A549 (cell line): ENCODE data around the gene LSM3. TPM values are rescaled to one million over a fixed set of nuclear protein-coding genes. Genes with fewer than 3 reads are reported as not detected.

ENCODE experiments used
- ATAC-seq, 2 experiments: fragments of 200-7000 bp in 1 of 2; fragments of >200 bp in 1 of 2; cut with Nextera tagmentation in 1 of 2; cut with Tn5 transposase in 1 of 2; 3 replicates each; pipeline versions ENCODE4 v1.8.0 to v1.9.1; 2018 to 2020; ENCODE audit warnings: mild to moderate bottlenecking in 1 of 2, moderate library complexity in 1 of 2
- CTCF ChIA-PET: fragments of 300-600 bp; sonication (Branson Sonifier 250); formaldehyde crosslinking; extraction: SDS; loops from one replicate; lab custom pipeline; 2021; ENCODE audit warnings: antibody characterized with exemption, inconsistent platforms; lab: Yijun Ruan, JAX
- POLR2A ChIA-PET: fragments of 350-600 bp; formaldehyde crosslinking; extraction: SDS; loops from one replicate; lab custom pipeline; 2021; ENCODE audit warnings: antibody characterized with exemption, inconsistent platforms; lab: Yijun Ruan, JAX
- DNase-seq, 2 experiments: peaks; one replicate each; pipeline versions ENCODE4 v3.0.0 to v3.0.0-alpha.2; 2011 to 2016; ENCODE audit warnings: low read depth in 1 of 2, low spot score in 1 of 2
- FAIRE-seq: peaks from 2 replicates; lab custom pipeline; 2011; peaks lifted over from hg19 to GRCh38; lab: Jason Lieb, UNC
- H3K27ac ChIP-seq, 2 experiments: fragments of >200 bp; sonication (Bioruptor Twin); formaldehyde crosslinking; 3 replicates each; pipeline ENCODE4 v1.5.1; 2016 to 2017
- H3K4me1 ChIP-seq: fragments of >200 bp; sonication (Bioruptor Twin); formaldehyde crosslinking; 3 replicates; pipeline ENCODE4 v1.6.1; 2016
- H3K4me2 ChIP-seq: fragments of >200 bp; sonication (Bioruptor Twin); formaldehyde crosslinking; 3 replicates; pipeline ENCODE4 v1.6.1; 2016
- H3K4me3 ChIP-seq: fragments of >200 bp; sonication (Bioruptor Twin); formaldehyde crosslinking; 3 replicates; pipeline ENCODE4 v1.5.1; 2016
- H3K9me3 ChIP-seq: fragments of >200 bp; sonication (Bioruptor Twin); formaldehyde crosslinking; 3 replicates; pipeline ENCODE4 v1.6.1; 2016
- BCL3 ChIP-seq: fragments of >200 bp; sonication (Bioruptor Twin); formaldehyde crosslinking; IDR thresholded peaks from 3 replicates; pipeline ENCODE4 v1.6.1; 2016
- BHLHE40 ChIP-seq: IDR thresholded peaks from 2 replicates; pipeline ENCODE4 v1.6.1; 2012; ENCODE audit warnings: low read depth, low read length, inconsistent platforms
- CBX2 ChIP-seq: fragments of 200-600 bp; sonication (generic); IDR thresholded peaks from 2 replicates; pipeline ENCODE4 v1.6.1; 2016; ENCODE audit warnings: low read depth, mild to moderate bottlenecking, borderline replicate concordance
- CEBPB ChIP-seq, 2 experiments: fragments of >200 bp in 1 of 2; sonication (Bioruptor Twin) in 1 of 2; formaldehyde crosslinking in 1 of 2; IDR thresholded peaks; 2 replicates each; pipeline ENCODE4 v1.6.1; 2012 to 2016
- CHD2 ChIP-seq: fragments of 150-350 bp; IDR thresholded peaks from 2 replicates; pipeline ENCODE4 v1.6.1; 2014; ENCODE audit warnings: low read length; ENCODE audit not compliant: partially characterized antibody
- EHF ChIP-seq: fragments of 250-450 bp; sonication (Bioruptor Pico); IDR thresholded peaks from 2 replicates; pipeline ENCODE4 v1.5.0; 2020; ENCODE audit warnings: mild to moderate bottlenecking
- FOXS1 ChIP-seq: fragments of 250-450 bp; sonication (Bioruptor Pico); IDR thresholded peaks from 2 replicates; pipeline ENCODE4 v1.5.0; 2020; ENCODE audit warnings: mild to moderate bottlenecking, moderate library complexity
- HDAC2 ChIP-seq: fragments of 200-600 bp; sonication (generic); IDR thresholded peaks from 2 replicates; pipeline ENCODE4 v1.6.1; 2016
- HES2 ChIP-seq: fragments of >200 bp; sonication (Bioruptor Twin); formaldehyde crosslinking; IDR thresholded peaks from 2 replicates; pipeline ENCODE4 v1.6.1; 2016
- HOXA7 ChIP-seq: fragments of 250-450 bp; sonication (Bioruptor Pico); IDR thresholded peaks from 2 replicates; pipeline ENCODE4 v1.5.0; 2020; ENCODE audit warnings: mild to moderate bottlenecking, moderate library complexity
- JUNB ChIP-seq: fragments of >200 bp; sonication (Bioruptor Twin); formaldehyde crosslinking; IDR thresholded peaks from 2 replicates; pipeline ENCODE4 v1.6.1; 2016
- KDM1A ChIP-seq: fragments of 200-600 bp; sonication (generic); IDR thresholded peaks from 2 replicates; pipeline ENCODE4 v1.6.1; 2016; ENCODE audit warnings: low read depth, mild to moderate bottlenecking
- MAX ChIP-seq: IDR thresholded peaks from 2 replicates; pipeline ENCODE4 v1.6.1; 2012
- NFE2L2 ChIP-seq: fragments of 150-350 bp; conservative IDR thresholded peaks from 2 replicates; pipeline ENCODE4 v1.6.1; 2014; ENCODE audit warnings: low read length
- NR3C1 ChIP-seq: fragments of >200 bp; sonication (Bioruptor Twin); formaldehyde crosslinking; IDR thresholded peaks from 3 replicates; pipeline ENCODE4 v1.6.1; 2017
- PHF8 ChIP-seq: fragments of 200-600 bp; sonication (generic); IDR thresholded peaks from 2 replicates; pipeline ENCODE4 v1.6.1; 2016; ENCODE audit warnings: low read depth, mild to moderate bottlenecking, antibody characterized with exemption, moderate library complexity, borderline replicate concordance
- RAD21 ChIP-seq, 2 experiments: fragments of >200 bp in 1 of 2; sonication (Bioruptor Twin) in 1 of 2; formaldehyde crosslinking in 1 of 2; IDR thresholded peaks in 1 of 2; conservative IDR thresholded peaks in 1 of 2; 2 replicates in 1 of 2; 3 replicates in 1 of 2; pipeline ENCODE4 v1.6.1; 2012 to 2018; ENCODE audit warnings: inconsistent platforms in 1 of 2
- REST ChIP-seq: fragments of 200-600 bp; sonication (generic); IDR thresholded peaks from 2 replicates; pipeline ENCODE4 v1.6.1; 2016; ENCODE audit warnings: antibody characterized with exemption, mild to moderate bottlenecking, moderate library complexity
- RFX5 ChIP-seq: fragments of 450-650 bp; IDR thresholded peaks from 2 replicates; pipeline ENCODE4 v1.7.1; 2014; ENCODE audit warnings: antibody characterized with exemption, mild to moderate bottlenecking, moderate library complexity
- RNF2 ChIP-seq: fragments of 200-600 bp; sonication (generic); IDR thresholded peaks from 2 replicates; pipeline ENCODE4 v1.6.1; 2016; ENCODE audit warnings: low read depth, mild to moderate bottlenecking, antibody characterized with exemption, moderate library complexity, borderline replicate concordance
- TP53 ChIP-seq: fragments of 250-450 bp; sonication (Bioruptor Pico); IDR thresholded peaks from 2 replicates; pipeline ENCODE4 v1.5.0; 2021; ENCODE audit warnings: mild to moderate bottlenecking, moderate library complexity
- ZFP36 ChIP-seq: fragments of 450-650 bp; IDR thresholded peaks from 2 replicates; pipeline ENCODE4 v1.6.1; 2014; ENCODE audit warnings: borderline replicate concordance; ENCODE audit not compliant: partially characterized antibody
- ZNF302 ChIP-seq: fragments of 250-450 bp; sonication (Bioruptor Pico); IDR thresholded peaks from 2 replicates; pipeline ENCODE4 v1.9.0; 2021; ENCODE audit warnings: inconsistent platforms, mild to moderate bottlenecking, moderate library complexity
- WGBS: methylation state at CpG from one replicate; pipeline ENCODE4 v1.1.6; 2017; ENCODE audit errors: missing lambda C conversion rate; 5-methylcytosine and 5-hydroxymethylcytosine counted together
- polyA plus RNA-seq, 4 experiments: library from polyadenylated mRNA; depleted of rRNA in 3 of 4; stranded (reverse); fragments of >200 nt; fragmentation: RNase III in 1 of 4; extraction: RNeasy Plus Mini Kit Qiagen cat#74134 plus additional on column Dnase treatment in 1 of 4; gene quantifications; 2 replicates in 3 of 4; 3 replicates in 1 of 4; pipeline ENCODE4 v1.2.3, GENCODE V29; 2011 to 2017

The LSM3 gene
- polyA plus RNA-seq, 2 of the 4 experiments (the other 2 are of a cell fraction) = 23.9 to 32.0 TPM

GRCh38 chr3:14210843-14211594 is 32.4 kb downstream of the LSM3 start:
- Histone ChIP-seq H3K4me1 (no peaks in the 10 kb centered on the region), H3K4me3 (no peak overlapping the region), H3K9me3 (no peaks in the 10 kb centered on the region), H3K27ac (no peak overlapping the region), H3K4me2 (no peak overlapping the region)
- DNase-seq (no peak), ATAC-seq (no peak), FAIRE-seq (no peak)
- TF ChIP-seq BCL3 (no peak), KDM1A (no peak), NFE2L2 (no peak), HES2 (no peak), NR3C1 (no peak), HOXA7 (no peak), RNF2 (no peak), CBX2 (no peak), RFX5 (no peak), EHF (CRISPR knock-in tag) (no peak), CEBPB (IDR thresholded peaks at IDR 0.05) (no peak)
- POLR2A ChIA-PET = no interaction called here
- WGBS = 69% methylated on average over 4 of the region's 4 CpGs
- CTCF ChIA-PET = interaction anchor here (1.0 to 7.5 kb wide), 3 partner anchors 9 to 51 kb away, joined by 3 to 69 read pairs (median 3); no protein-coding TSS in a partner anchor

GRCh38 chr3:14211621-14212020 is 33.0 kb downstream of the LSM3 start:
- ATAC-seq (no peak), DNase-seq (no peak), FAIRE-seq (no peak)
- no peak overlapping the region for H3K27ac ChIP-seq
- H3K4me3 ChIP-seq = no peak overlapping the region
- no peaks in the 10 kb centered on the region for H3K4me1 ChIP-seq
- ChIA-PET POLR2A (no interaction called here), CTCF (interaction anchor here (1.1 to 7.5 kb wide), 2 partner anchors 9 to 50 kb away, joined by 3 to 69 read pairs; no protein-coding TSS in a partner anchor)
- H3K4me2 ChIP-seq = no peak overlapping the region
- H3K9me3 ChIP-seq = no peaks in the 10 kb centered on the region
- WGBS = 42% methylated on average over 4 of the region's 4 CpGs
- TF ChIP-seq MAX (no peak), JUNB (no peak), ZNF302 (CRISPR knock-in tag) (no peak), PHF8 (no peak), FOXS1 (CRISPR knock-in tag) (no peak), HDAC2 (no peak), BHLHE40 (no peak), TP53 (CRISPR knock-in tag) (no peak), RAD21 (conservative IDR thresholded peaks at IDR 0.05 in 1 of 2, IDR thresholded peaks at IDR 0.05 in 1 of 2) (no peak), CHD2 (no peak)
- TF ChIP-seq, all 56 proteins: peak for 0

- H3K27ac ChIP-seq = no peak overlapping the region
- ATAC-seq = no peak
- POLR2A ChIA-PET = no interaction called here
- no peak overlapping the region for H3K4me2 ChIP-seq
- no peak for DNase-seq
- TF ChIP-seq REST (no peak), BCL3 (no peak), ZFP36 (no peak)
- no peak for FAIRE-seq
- no peaks in the 10 kb centered on the region for H3K4me1 ChIP-seq
- CTCF ChIA-PET = interaction anchor here (1.0 to 7.5 kb wide), 4 partner anchors 10 to 255 kb away, joined by 3 to 69 read pairs (median 4); no protein-coding TSS in a partner anchor
- H3K4me3 ChIP-seq = no peak overlapping the region
- 55% methylated on average over 3 of the region's 3 CpGs for whole genome bisulfite sequencing
- H3K9me3 ChIP-seq = no peaks in the 10 kb centered on the region
Observed at GRCh38 chr3:14212032-14212431, 33.4 kb downstream of the LSM3 start.
